Karpas-422 (cell line): ENCODE data around the gene NPIPB4. TPM values are rescaled to one million over a fixed set of nuclear protein-coding genes. Genes with fewer than 3 reads are reported as not detected.
"Not testable (repeated sequence)": the region's sequence is repeated elsewhere in the genome, so short reads cannot be mapped to it uniquely, and the experiment has no call there.

Experiments used
- DNase-seq: peaks from one replicate; pipeline ENCODE4 v3.0.0-alpha.2; 2015
- H2AFZ ChIP-seq: fragments of 200-600 bp; sonication (generic); 2 replicates; pipeline ENCODE4 v1.6.1; 2014; ENCODE audit warnings: antibody characterized with exemption, low read length, mixed read lengths
- H3K27ac ChIP-seq: fragments of 200-600 bp; sonication (generic); 2 replicates; pipeline ENCODE4 v1.5.1; 2014; ENCODE audit warnings: mild to moderate bottlenecking, low read length, moderate library complexity
- H3K27me3 ChIP-seq: fragments of 200-600 bp; sonication (generic); 2 replicates; pipeline ENCODE4 v1.6.1; 2014; ENCODE audit warnings: low read length, mixed read lengths
- H3K36me3 ChIP-seq: fragments of 200-600 bp; sonication (generic); 2 replicates; pipeline ENCODE4 v1.6.1; 2014; ENCODE audit warnings: low read length, mixed read lengths; ENCODE audit not compliant: insufficient read depth
- H3K4me1 ChIP-seq: fragments of 200-600 bp; sonication (generic); 2 replicates; pipeline ENCODE4 v1.6.1; 2014; ENCODE audit warnings: mild to moderate bottlenecking, low read length, mixed read lengths
- H3K4me2 ChIP-seq: fragments of 200-600 bp; sonication (generic); 2 replicates; pipeline ENCODE4 v1.6.1; 2014; ENCODE audit warnings: low read length, low read depth, mild to moderate bottlenecking; ENCODE audit not compliant: poor library complexity, severe bottlenecking
- H3K4me3 ChIP-seq: fragments of 200-600 bp; sonication (generic); 2 replicates; pipeline ENCODE4 v1.5.1; 2014; ENCODE audit warnings: mild to moderate bottlenecking, antibody characterized with exemption, low read length, mixed read lengths
- H3K79me2 ChIP-seq: fragments of 200-600 bp; sonication (generic); 2 replicates; pipeline ENCODE4 v1.6.1; 2014; ENCODE audit warnings: mild to moderate bottlenecking, low read length, mixed read lengths
- H3K9ac ChIP-seq: fragments of 200-600 bp; sonication (generic); 2 replicates; pipeline ENCODE4 v1.6.0; 2014; ENCODE audit warnings: low read length
- H3K9me2 ChIP-seq: fragments of 200-600 bp; sonication (generic), shearing (Covaris generic); replicated peaks from 2 replicates; pipeline ENCODE4 v1.6.0; 2014; ENCODE audit warnings: mild to moderate bottlenecking, low read length, moderate library complexity; ENCODE audit not compliant: insufficient read depth
- H3K9me3 ChIP-seq: fragments of 300-700, 200-600 bp; sonication (generic); 2 replicates; pipeline ENCODE4 v1.6.1; 2014; ENCODE audit warnings: low read length, mixed read lengths
- H4K20me1 ChIP-seq: fragments of 200-600 bp; sonication (generic); 2 replicates; pipeline ENCODE4 v1.6.1; 2014; ENCODE audit warnings: mild to moderate bottlenecking, antibody characterized with exemption, low read length, low read depth; ENCODE audit not compliant: insufficient read depth
- small RNA-seq: library from RNA; depleted of rRNA; stranded (forward); fragments of <200 nt; gene quantifications from one replicate; pipeline ENCODE3, GENCODE V24; 2014
- total RNA-seq: library from RNA; depleted of rRNA; stranded (reverse); fragments of >200 nt; shearing (Covaris generic); gene quantifications from 2 replicates; pipeline ENCODE4 v1.2.3, GENCODE V29; 2014; ENCODE audit warnings: low replicate concordance; rRNA removed

NPIPB4 gene
- total RNA-seq, 1 experiment from 2014 or later: 52.5 TPM

- H4K20me1 ChIP-seq, H3K4me3 ChIP-seq: not testable (repeated sequence)
- peak; percentile 75 for DNase-seq
Observed at GRCh38 chr16:21801538-21802374, 55.8 kb downstream of the NPIPB4 start.

GRCh38 chr16:21798601-21799000 lies 59.0 kb downstream of the NPIPB4 start:
- H3K9ac ChIP-seq, H3K9me2 ChIP-seq, H2AFZ ChIP-seq, H3K9me3 ChIP-seq, H3K36me3 ChIP-seq, DNase-seq, H3K4me2 ChIP-seq, H3K4me3 ChIP-seq, H3K4me1 ChIP-seq, H3K79me2 ChIP-seq, H3K27me3 ChIP-seq, H3K27ac ChIP-seq, H4K20me1 ChIP-seq: not testable (repeated sequence)

More at GRCh38 chr16:21801538-21802374, 55.8 kb downstream of the NPIPB4 start:
- not testable (repeated sequence) for H3K27ac ChIP-seq, H3K4me2 ChIP-seq, H3K79me2 ChIP-seq, H3K9me3 ChIP-seq, H3K9ac ChIP-seq, H3K27me3 ChIP-seq, H2AFZ ChIP-seq, H3K4me1 ChIP-seq, H3K36me3 ChIP-seq, H3K9me2 ChIP-seq

- not testable (repeated sequence) for H3K9ac ChIP-seq, H4K20me1 ChIP-seq, H3K4me2 ChIP-seq, H2AFZ ChIP-seq, H3K27me3 ChIP-seq, H3K4me3 ChIP-seq, H3K9me3 ChIP-seq, DNase-seq, H3K79me2 ChIP-seq, H3K27ac ChIP-seq, H3K9me2 ChIP-seq, H3K4me1 ChIP-seq, H3K36me3 ChIP-seq
Observed at GRCh38 chr16:21793310-21793709, 64.2 kb downstream of the NPIPB4 start.

- not testable (repeated sequence) for H3K36me3 ChIP-seq, H2AFZ ChIP-seq, H3K4me3 ChIP-seq, H3K9ac ChIP-seq, DNase-seq, H3K27ac ChIP-seq, H3K27me3 ChIP-seq, H3K9me3 ChIP-seq, H3K4me1 ChIP-seq, H3K9me2 ChIP-seq, H3K4me2 ChIP-seq, H4K20me1 ChIP-seq, H3K79me2 ChIP-seq
Observed at GRCh38 chr16:21790506-21790905, 67.0 kb downstream of the NPIPB4 start.

Small RNAs within 50 kb of the gene (small RNA-seq; reads per million reads assigned to genes)
- not detected for gene AC092375.3

Other genes with a start within 250 kb of the NPIPB4 start
- gene IGSF6, start 205.1 kb downstream of the NPIPB4 start, total RNA-seq: 0.29 and 0.56 TPM in 2 replicates
- 0.07 TPM in 1 of 2 replicates, not detected in the other for gene OTOA, start 193.8 kb downstream of the NPIPB4 start, total RNA-seq
- 146 and 167 TPM in 2 replicates for gene UQCRC2, start 95.6 kb upstream of the NPIPB4 start, total RNA-seq
- gene PDZD9, start 143.4 kb upstream of the NPIPB4 start, total RNA-seq: not detected in 2 replicates
- gene MOSMO, start 150.4 kb upstream of the NPIPB4 start, total RNA-seq: 8.7 and 13.9 TPM in 2 replicates
- not detected in 2 replicates for gene VWA3A, start 234.8 kb upstream of the NPIPB4 start, total RNA-seq